ENCODE results near the gene ADAM12. TPM values are rescaled to one million over a fixed set of nuclear protein-coding genes. Genes with fewer than 3 reads are reported as not detected.

Gene ADAM12
- total and polyA plus RNA-seq, 2 donors (not counting 1 experiment from before 2014, with no cell fraction given): 21.0 to 56.9 TPM

- no peaks in the 10 kb centered on the region for H3K36me3 ChIP-seq (ENCODE audit: control insufficient read depth, insufficient read depth, low read length)
- H3K4me2 ChIP-seq (ENCODE audit: extremely low read depth, insufficient read depth, low read length): no peak overlapping the region
- no peaks in the 10 kb centered on the region for H3K27me3 ChIP-seq (ENCODE audit: control insufficient read depth, insufficient read depth, low read length)
- H3K4me1 ChIP-seq (ENCODE audit: control insufficient read depth, extremely low read depth, insufficient read depth, low read length): no peaks in the 10 kb centered on the region
- no peak overlapping the region for H3K4me3 ChIP-seq (replicated peaks in 1 of 4; ENCODE audit: control extremely low read depth in 1 of 4, insufficient read depth in 1 of 4, low read depth in 3 of 4, low read length in 4 of 4)
- H3K9me3 ChIP-seq (ENCODE audit: control insufficient read depth, insufficient read depth, low read depth, low read length): no peaks in the 10 kb centered on the region
- no peaks in the 10 kb centered on the region for H3K79me2 ChIP-seq (ENCODE audit: control insufficient read depth, insufficient read depth, low read length)
- no peak overlapping the region for H3K9ac ChIP-seq (ENCODE audit: insufficient read depth, low read length)
- H2AFZ ChIP-seq (ENCODE audit: low read length): no peak overlapping the region
- H4K20me1 ChIP-seq (ENCODE audit: control insufficient read depth, extremely low read depth, insufficient read depth, low read length): no peaks in the 10 kb centered on the region
- no peak overlapping the region for H3K27ac ChIP-seq (ENCODE audit: insufficient read depth, low read length)
- peak; percentile 45 to 51 for DNase-seq (ENCODE audit: low read depth in 2 of 2)
- TF ChIP-seq EZH2 (IDR thresholded peaks at IDR 0.05; ENCODE audit: low read length, missing control alignments): no peak
- TF ChIP-seq CTCF (conservative IDR thresholded peaks at IDR 0.05 in 1 of 2, IDR thresholded peaks at IDR 0.05 in 1 of 2; ENCODE audit: low read depth in 1 of 2, low read length in 2 of 2): no peak
Measured at GRCh38 chr10:126227762-126228134, 160.5 kb downstream of the ADAM12 start.

GRCh38 chr10:126226988-126227761 is 161.1 kb downstream of the ADAM12 start:
- DNase-seq (ENCODE audit: low read depth in 2 of 2): no peak
- TF ChIP-seq EZH2 (IDR thresholded peaks at IDR 0.05; ENCODE audit: low read length, missing control alignments): no peak
- TF ChIP-seq CTCF (conservative IDR thresholded peaks at IDR 0.05 in 1 of 2, IDR thresholded peaks at IDR 0.05 in 1 of 2; ENCODE audit: low read depth in 1 of 2, low read length in 2 of 2): no peak
- Histone ChIP-seq H3K79me2 (ENCODE audit: control insufficient read depth, insufficient read depth, low read length) (no peaks in the 10 kb centered on the region), H3K4me1 (ENCODE audit: control insufficient read depth, extremely low read depth, insufficient read depth, low read length) (no peaks in the 10 kb centered on the region), H3K27ac (ENCODE audit: insufficient read depth, low read length) (no peak overlapping the region), H3K27me3 (ENCODE audit: control insufficient read depth, insufficient read depth, low read length) (no peaks in the 10 kb centered on the region), H3K36me3 (ENCODE audit: control insufficient read depth, insufficient read depth, low read length) (no peaks in the 10 kb centered on the region), H3K4me2 (ENCODE audit: extremely low read depth, insufficient read depth, low read length) (no peak overlapping the region), H4K20me1 (ENCODE audit: control insufficient read depth, extremely low read depth, insufficient read depth, low read length) (no peaks in the 10 kb centered on the region), H3K9me3 (ENCODE audit: control insufficient read depth, insufficient read depth, low read depth, low read length) (no peaks in the 10 kb centered on the region), H3K4me3 (replicated peaks in 1 of 4; ENCODE audit: control extremely low read depth in 1 of 4, insufficient read depth in 1 of 4, low read depth in 3 of 4, low read length in 4 of 4) (no peak overlapping the region), H3K9ac (ENCODE audit: insufficient read depth, low read length) (no peak overlapping the region), H2AFZ (ENCODE audit: low read length) (no peak overlapping the region)

- Histone ChIP-seq H3K27me3 (ENCODE audit: control insufficient read depth, insufficient read depth, low read length) (no peaks in the 10 kb centered on the region), H3K36me3 (ENCODE audit: control insufficient read depth, insufficient read depth, low read length) (no peaks in the 10 kb centered on the region), H2AFZ (ENCODE audit: low read length) (no peak overlapping the region), H3K9me3 (ENCODE audit: control insufficient read depth, insufficient read depth, low read depth, low read length) (no peaks in the 10 kb centered on the region), H3K4me2 (ENCODE audit: extremely low read depth, insufficient read depth, low read length) (no peak overlapping the region), H4K20me1 (ENCODE audit: control insufficient read depth, extremely low read depth, insufficient read depth, low read length) (no peaks in the 10 kb centered on the region), H3K4me1 (ENCODE audit: control insufficient read depth, extremely low read depth, insufficient read depth, low read length) (no peaks in the 10 kb centered on the region), H3K79me2 (ENCODE audit: control insufficient read depth, insufficient read depth, low read length) (no peaks in the 10 kb centered on the region), H3K9ac (ENCODE audit: insufficient read depth, low read length) (no peak overlapping the region), H3K4me3 (replicated peaks in 1 of 4; ENCODE audit: control extremely low read depth in 1 of 4, insufficient read depth in 1 of 4, low read depth in 3 of 4, low read length in 4 of 4) (no peak overlapping the region), H3K27ac (ENCODE audit: insufficient read depth, low read length) (no peak overlapping the region)
- TF ChIP-seq EZH2 (IDR thresholded peaks at IDR 0.05; ENCODE audit: low read length, missing control alignments) (no peak), CTCF (conservative IDR thresholded peaks at IDR 0.05 in 1 of 2, IDR thresholded peaks at IDR 0.05 in 1 of 2; ENCODE audit: low read depth in 1 of 2, low read length in 2 of 2) (no peak)
- no peak for DNase-seq (ENCODE audit: low read depth in 2 of 2)
Measured at GRCh38 chr10:126226205-126226604, 162.1 kb downstream of the ADAM12 start.

Measured in fibroblast of lung (primary cell).